ENCODE results near the gene TTC7B.

TTC7B gene

DNA sequence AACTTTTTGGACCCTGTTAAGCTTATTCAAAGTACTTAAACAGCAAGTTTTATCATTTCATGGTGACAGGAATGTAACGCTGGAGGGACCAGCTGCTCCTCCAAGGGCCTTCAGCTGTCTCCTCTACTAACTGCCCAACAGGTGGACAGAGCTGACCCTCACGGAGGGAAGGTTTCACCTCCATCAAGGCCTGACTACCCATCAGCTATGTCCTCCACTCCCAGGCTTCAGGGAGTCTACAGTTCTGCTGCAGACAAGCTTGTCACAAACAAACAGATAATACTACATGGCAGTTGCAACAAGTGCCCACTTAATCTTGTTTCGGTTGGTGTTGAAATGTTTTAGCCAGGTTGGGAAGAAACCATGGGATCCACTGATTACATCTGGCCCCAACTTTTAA is 175.1 kb downstream of the TTC7B start:
- no peak for DNase-seq

DNA sequence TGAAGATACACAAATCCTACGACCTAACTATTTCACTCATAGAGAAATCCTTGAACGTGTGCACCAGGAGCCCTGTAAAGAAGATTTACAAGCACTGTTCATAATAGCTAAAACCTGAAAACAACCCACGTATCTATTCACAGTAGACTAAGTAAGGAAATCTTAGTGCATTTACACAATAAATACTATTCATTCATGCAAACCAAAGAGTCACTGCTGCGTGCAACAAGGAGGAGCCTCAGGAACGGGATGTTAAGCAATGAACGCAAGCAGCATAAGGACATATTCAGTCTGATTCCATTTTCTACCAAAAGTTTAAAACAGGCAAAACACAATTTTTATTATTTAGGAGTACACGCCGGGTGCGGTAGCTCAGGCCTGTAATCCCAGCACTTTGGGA is 176.6 kb downstream of the TTC7B start:
- DNase-seq: no peak

DNA sequence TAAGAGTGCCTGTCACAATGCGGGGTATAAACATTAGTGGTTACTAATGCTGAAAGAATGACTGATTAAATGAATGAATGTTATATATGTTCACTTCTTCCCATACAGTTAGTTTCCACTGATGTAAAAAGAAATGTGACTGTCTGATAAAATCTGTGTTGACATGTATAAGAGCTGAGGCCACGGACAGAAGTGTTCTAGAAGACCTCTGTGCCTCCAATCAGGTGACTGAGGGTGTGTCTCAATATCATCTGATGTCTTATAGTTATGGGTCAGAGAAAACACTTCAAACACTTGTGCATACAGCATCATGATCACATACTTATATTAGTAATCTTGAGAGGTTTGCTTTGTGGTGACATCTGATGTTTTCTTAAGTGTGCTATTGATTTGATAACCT is 183.4 kb downstream of the TTC7B start:
- no peak for DNase-seq

GRCh38 chr14:90632451-90632850 is 183.8 kb downstream of the TTC7B start:
- no peak for DNase-seq

- no peak for DNase-seq
Observed at GRCh38 chr14:90630171-90630806, 185.9 kb downstream of the TTC7B start.

DNA sequence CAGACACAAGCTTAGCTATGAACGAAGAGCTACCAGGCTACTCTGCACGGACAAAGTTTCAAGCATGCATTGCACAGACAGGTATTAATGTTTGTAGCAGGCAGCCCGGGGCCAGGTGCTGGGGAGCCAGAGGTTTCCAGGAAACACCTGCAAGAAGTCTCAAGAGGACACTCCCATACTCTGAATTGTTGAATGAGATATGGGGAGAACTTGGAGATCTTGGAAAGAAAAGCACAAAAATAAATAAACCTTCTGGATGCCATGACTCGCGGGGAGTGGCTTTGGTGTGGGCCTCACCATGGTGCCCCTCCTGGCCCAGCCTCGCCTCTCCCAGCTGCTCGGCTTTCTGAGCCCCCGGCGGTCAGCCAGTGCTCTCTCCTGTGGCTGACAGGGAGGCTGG is 186.8 kb downstream of the TTC7B start:
- no peak for DNase-seq

GRCh38 chr14:90628825-90629224 is 187.4 kb downstream of the TTC7B start:
- no peak for DNase-seq

DNA sequence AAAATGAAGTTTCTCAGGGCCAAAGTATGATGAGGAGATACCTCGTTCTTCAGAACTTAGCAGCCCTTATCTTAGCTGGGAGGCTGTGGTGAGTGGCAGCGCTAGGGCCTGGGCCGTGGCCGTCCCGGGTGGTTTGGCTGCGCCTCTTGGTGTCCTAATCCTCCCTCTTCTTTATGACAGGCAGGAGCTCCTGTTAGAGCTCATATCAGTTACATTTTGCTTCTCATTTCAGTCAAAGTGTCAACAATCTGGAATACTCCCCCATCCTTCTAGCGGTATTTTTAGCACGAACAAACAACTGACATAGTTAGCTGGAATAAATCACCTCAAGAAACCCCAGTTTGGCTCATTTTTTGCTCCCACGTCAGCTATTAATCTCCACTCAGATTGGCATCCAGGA is 188.8 kb downstream of the TTC7B start:
- no peak for DNase-seq

GRCh38 chr14:90626550-90626949 is 189.7 kb downstream of the TTC7B start:
- DNase-seq: no peak

GRCh38 chr14:90625445-90625844 is 190.8 kb downstream of the TTC7B start:
- no peak for DNase-seq

- DNase-seq: no peak
Observed at GRCh38 chr14:90624732-90625400, 191.4 kb downstream of the TTC7B start.

GRCh38 chr14:90624227-90624626 is 192.0 kb downstream of the TTC7B start:
- DNase-seq: no peak

GRCh38 chr14:90621201-90621600 is 195.0 kb downstream of the TTC7B start:
- no peak for DNase-seq

GRCh38 chr14:90620568-90621077 is 195.6 kb downstream of the TTC7B start:
- no peak for DNase-seq

DNA sequence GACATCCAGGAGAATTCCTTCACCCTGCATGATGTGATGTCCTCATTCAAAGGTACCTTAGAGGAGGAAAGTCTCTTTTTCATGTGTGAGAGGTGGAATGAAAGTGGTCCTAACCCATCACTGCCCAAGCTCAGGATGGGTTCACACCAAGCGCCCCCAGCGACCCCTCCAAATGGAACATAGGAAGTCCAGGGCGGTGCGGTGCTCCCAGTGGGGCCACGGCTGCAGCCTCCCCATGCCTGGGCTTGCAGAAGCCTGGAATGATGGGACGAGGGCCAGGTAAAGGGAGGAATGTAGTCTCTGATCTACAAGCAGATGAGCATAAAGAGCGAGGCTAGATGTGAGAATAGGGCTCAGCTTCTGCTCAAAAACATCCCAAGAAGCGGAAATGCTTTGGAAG is 196.3 kb downstream of the TTC7B start:
- DNase-seq: no peak

- no peak for DNase-seq
Observed at GRCh38 chr14:90617961-90618360, 198.3 kb downstream of the TTC7B start.

GRCh38 chr14:90616881-90617280 is 199.3 kb downstream of the TTC7B start:
- no peak for DNase-seq

DNA sequence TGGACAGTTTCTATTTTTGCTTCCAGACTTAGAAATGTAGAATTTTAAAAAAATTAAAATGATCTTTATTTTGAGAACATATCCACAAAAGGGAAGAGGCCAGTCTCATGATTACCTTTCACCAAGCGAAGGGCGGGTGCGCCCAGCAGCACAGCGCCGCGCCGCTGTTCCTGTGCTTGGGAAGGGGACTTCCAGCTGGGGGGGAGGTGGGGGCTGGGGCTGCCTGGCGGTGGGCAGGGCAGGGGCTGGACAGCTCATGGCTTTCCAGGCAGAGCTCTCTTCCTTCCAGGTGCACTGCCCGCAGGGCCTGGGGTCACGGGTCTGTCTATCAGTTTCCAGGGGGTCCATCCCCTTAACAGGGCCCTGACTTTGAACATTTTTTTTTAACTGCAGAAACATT is 199.9 kb downstream of the TTC7B start:
- DNase-seq: no peak

DNA sequence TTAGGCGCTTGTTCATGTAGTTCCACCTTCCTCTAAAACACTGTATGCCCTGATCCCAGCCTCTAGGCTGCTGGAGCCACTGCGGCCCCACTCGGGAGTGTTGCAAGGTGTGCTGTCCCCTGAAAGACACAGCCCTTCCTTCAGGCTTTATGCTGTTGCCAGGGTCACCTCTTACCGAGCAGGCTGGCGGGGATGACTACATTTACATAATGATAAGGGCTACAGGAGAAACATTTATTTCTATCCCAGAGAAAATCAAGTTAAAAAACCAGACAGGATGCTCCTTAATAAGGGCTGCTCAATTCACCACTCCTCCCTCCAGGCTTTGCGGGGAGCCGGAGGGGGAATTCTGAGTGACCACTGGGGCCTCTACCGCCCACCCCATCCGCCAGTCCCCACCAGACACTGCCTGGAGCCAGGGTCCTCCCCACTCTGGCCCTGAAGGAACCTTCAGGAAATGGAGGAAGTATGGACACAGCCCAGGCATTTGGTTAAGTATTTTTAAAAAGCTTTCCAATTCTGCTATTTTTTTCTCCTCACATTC is 200.6 kb downstream of the TTC7B start:
- DNase-seq: no peak

GRCh38 chr14:90614696-90615516 is 201.3 kb downstream of the TTC7B start:
- DNase-seq: no peak

GRCh38 chr14:90613997-90614396 is 202.2 kb downstream of the TTC7B start:
- no peak for DNase-seq

- no peak for DNase-seq
Observed at GRCh38 chr14:90613453-90613852, 202.8 kb downstream of the TTC7B start.

GRCh38 chr14:90612801-90613200 is 203.4 kb downstream of the TTC7B start:
- no peak for DNase-seq

GRCh38 chr14:90611936-90612335 is 204.3 kb downstream of the TTC7B start:
- no peak for DNase-seq
